Right lobe of liver (tissue), 4 donors: Measurements from ENCODE around the gene GAST.

Experiments
- CTCF ChIP-seq, 4 donors: fragments of 200-600 bp in 3 of 4; fragments of 450-650 bp in 1 of 4; IDR thresholded peaks; one replicate each; pipeline versions ENCODE4 v1.5.1 to v1.8.0; 2016 to 2022; ENCODE audit warnings: antibody characterized with exemption in 4 of 4, mild to moderate bottlenecking in 2 of 4
- POLR2A ChIP-seq: fragments of 450-650 bp; IDR thresholded peaks from one replicate; pipeline ENCODE4 v1.6.1; 2017; ENCODE audit warnings: antibody characterized with exemption, mild to moderate bottlenecking
- donor health status: DM: no; HTN: no; CAD: no.
- donor health status: DM: no; HTN: no; CAD: no.
- donor health status: DM: no; HTN: yes; CAD: no.

- TF ChIP-seq CTCF (IDR thresholded peaks at IDR 0.05) (no peak), POLR2A (no peak)
Measured at GRCh38 chr17:41684035-41684434, 28.1 kb upstream of the GAST start.
